ENCODE data around the gene RADIL. TPM values are rescaled to one million over a fixed set of nuclear protein-coding genes. Genes with fewer than 3 reads are reported as not detected.
"Not testable (repeated sequence)": the region's sequence is repeated elsewhere in the genome, so short reads cannot be mapped to it uniquely, and the experiment has no call there.

Gene RADIL
- total RNA-seq, 2 experiments from 2014 or later, result 0.05 TPM; not detected in 1

DNA sequence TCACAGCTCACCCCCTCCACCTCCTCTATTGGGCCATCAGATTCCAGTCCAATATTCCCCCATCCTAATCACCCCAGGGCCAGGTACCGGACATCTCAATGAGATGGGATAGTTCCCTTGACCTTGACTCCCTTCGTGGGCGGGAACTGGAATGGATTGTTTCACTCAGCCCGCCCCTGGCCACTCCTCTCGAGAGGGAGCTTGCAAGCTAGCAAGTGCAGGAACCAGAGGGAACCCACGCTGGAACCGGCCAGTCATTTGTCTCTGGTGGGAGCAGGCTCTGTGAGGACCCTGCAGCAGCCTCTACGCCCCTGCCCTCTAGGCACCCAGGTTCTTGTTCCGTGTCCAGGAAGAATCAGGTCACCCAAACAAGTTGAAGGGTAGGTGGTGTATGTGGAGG, 11.0 kb upstream of the RADIL start:
- Mint-ChIP-seq H3K36me3 (ENCODE audit: low read depth) (no peaks in the 10 kb centered on the region), H3K27ac (no peak overlapping the region), H3K4me3 (no peak overlapping the region), H3K9me3 (peaks cover 4% of the 10 kb centered on the region), H3K4me1 (no peaks in the 10 kb centered on the region), H3K27me3 (peaks cover 2% of the 10 kb centered on the region)
- DNase-seq, result no peak
- ChIA-PET CTCF (interaction anchor here (0.6 kb wide), 1 partner anchor 1855 kb away, joined by 3 read pairs; no protein-coding TSS in a partner anchor), POLR2A (no interaction called here)

DNA sequence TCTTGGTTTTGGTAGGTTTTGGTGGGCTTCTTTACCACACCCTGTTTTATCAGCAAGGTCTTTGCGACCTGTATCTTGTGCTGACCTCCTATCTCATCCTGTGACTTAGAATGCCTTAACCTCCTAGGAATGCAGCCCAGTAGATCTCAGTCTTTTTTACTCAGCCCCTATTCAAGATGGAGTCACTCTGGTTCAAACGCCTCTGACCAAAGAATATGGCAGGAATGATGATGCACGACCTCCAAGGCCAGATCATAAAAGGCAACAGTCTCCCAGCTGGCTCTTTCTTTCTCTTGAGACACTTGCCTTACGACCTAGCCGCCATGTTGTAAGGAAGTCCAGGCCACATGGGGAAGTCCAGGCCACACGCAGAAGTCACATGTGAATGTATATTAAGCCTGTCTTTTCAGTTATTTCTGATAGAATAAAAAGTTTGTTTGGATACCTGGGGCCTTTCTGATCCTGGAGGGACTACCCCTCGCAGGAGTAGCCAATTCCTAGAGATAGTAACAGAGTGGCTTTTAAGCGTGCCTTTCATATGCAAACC, 10.5 kb upstream of the RADIL start:
- Mint-ChIP-seq H3K27me3 (peaks cover 2% of the 10 kb centered on the region), H3K9me3 (peaks cover 4% of the 10 kb centered on the region), H3K27ac (no peak overlapping the region), H3K4me3 (no peak overlapping the region), H3K4me1 (no peaks in the 10 kb centered on the region), H3K36me3 (ENCODE audit: low read depth) (no peaks in the 10 kb centered on the region)
- DNase-seq, result no peak
- ChIA-PET POLR2A (no interaction called here), CTCF (interaction anchor here (0.6 kb wide), 1 partner anchor 1854 kb away, joined by 3 read pairs; no protein-coding TSS in a partner anchor)

DNA sequence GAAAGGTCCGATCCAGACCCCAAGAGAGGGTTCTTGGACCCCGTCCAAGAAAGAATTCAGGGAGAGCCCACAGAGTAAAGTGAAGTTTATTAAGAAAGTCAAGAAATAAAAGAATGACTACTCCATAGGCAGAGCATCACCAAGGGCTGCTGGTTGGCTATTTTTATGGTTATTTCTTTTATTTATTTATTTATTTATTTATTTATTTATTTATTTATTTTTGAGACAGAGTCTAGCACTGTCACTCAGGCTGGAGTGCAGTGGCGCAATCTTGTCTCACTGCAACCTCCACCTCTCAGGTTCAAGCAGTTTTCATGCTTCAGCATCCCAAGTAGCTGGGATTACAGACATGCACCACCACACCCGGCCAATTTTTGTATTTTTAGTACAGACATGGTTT, 9.7 kb upstream of the RADIL start:
- H3K27me3 Mint-ChIP-seq; H3K4me3 Mint-ChIP-seq; POLR2A ChIA-PET; H3K9me3 Mint-ChIP-seq; DNase-seq; CTCF ChIA-PET; H3K4me1 Mint-ChIP-seq; H3K27ac Mint-ChIP-seq; H3K36me3 Mint-ChIP-seq (ENCODE audit: low read depth): not testable (repeated sequence)

DNA sequence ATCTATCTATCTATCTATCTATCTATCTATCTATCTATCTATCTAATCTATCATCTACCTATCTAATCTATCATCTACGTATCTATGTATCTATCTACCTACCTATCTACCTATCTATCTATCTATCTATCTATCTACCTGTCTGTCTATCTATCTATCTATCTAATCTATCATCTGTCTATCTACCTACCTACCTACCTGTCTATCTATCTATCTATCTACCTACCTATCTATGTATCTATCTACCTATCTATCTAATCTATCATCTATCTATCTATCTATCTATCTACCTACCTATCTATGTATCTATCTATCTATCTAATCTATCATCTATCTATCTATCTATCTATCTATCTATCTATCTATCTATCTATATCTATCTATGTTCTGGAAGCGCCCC, 8.0 kb upstream of the RADIL start:
- H3K27ac Mint-ChIP-seq; H3K27me3 Mint-ChIP-seq; POLR2A ChIA-PET; CTCF ChIA-PET; H3K9me3 Mint-ChIP-seq; H3K4me1 Mint-ChIP-seq; DNase-seq; H3K4me3 Mint-ChIP-seq; H3K36me3 Mint-ChIP-seq (ENCODE audit: low read depth): not testable (repeated sequence)

DNA sequence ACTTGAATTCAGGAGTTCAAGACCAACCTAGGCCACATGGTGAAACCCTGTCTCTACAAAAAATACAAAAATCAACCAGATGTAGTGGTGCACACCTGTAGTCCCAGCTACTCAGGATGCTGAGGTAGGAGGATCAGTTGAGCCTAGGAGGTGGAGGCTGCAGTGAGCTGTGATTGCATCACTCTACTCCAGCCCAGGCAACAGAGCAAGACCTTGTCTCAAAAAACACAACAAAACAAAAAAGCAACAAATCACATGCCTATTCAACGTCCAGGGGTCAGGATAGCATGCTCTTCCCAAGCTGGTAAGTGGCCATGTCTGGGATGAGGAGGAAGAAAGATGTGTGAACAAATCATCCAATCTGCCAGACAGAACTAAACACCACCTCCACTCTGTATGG, 6.2 kb upstream of the RADIL start:
- Mint-ChIP-seq H3K4me1 (no peaks in the 10 kb centered on the region), H3K27ac (no peak overlapping the region), H3K27me3 (peaks cover 2% of the 10 kb centered on the region), H3K36me3 (ENCODE audit: low read depth) (no peaks in the 10 kb centered on the region), H3K4me3 (no peak overlapping the region), H3K9me3 (peaks cover 4% of the 10 kb centered on the region)
- ChIA-PET POLR2A (no interaction called here), CTCF (no interaction called here)
- DNase-seq, result no peak

DNA sequence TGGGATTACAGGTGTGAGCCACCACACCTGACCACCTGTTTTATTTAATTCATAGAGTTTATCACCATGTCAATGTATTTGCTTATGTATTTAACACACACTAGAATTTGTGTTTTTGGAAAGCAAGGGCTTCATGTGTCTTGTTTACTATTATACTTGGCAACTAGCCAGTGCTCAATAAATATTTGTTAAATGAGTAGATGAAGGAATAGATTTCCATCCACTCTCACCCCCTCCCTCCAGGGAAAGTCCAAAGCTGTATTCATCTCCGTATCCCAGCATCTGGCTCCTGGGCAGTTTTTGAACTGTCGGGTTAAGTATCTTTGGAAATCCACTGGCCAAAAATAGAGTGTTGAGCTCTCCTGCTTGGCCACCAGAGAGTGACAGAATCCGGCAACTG, 4.6 kb upstream of the RADIL start:
- Mint-ChIP-seq H3K9me3 (peaks cover 2% of the 10 kb centered on the region), H3K27ac (no peak overlapping the region), H3K27me3 (peaks cover 10% of the 10 kb centered on the region), H3K36me3 (ENCODE audit: low read depth) (no peaks in the 10 kb centered on the region), H3K4me3 (no peak overlapping the region), H3K4me1 (no peaks in the 10 kb centered on the region)
- ChIA-PET POLR2A (no interaction called here), CTCF (no interaction called here)
- no peak for DNase-seq

DNA sequence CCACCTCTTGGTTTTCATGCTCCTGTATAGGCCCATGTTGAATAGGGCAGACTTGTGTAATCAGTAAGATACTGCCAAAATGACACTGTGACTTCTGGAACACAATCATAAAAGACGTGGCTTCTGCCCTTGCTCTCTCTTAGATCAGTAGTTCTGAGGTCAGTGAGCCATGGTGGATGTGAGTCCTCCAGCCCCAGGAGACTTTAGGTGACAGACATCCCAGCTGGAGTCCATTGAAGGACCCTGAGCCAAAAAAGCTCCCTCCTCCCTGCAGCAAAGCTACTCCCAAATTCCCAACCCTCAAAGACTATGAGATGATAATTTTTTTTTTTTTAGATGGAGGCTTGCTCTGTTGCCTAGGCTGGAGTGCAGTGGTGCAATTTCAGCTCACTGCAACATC, 3.2 kb upstream of the RADIL start:
- H3K4me1 Mint-ChIP-seq, result peaks cover 8% of the 10 kb centered on the region
- no peak overlapping the region for H3K27ac Mint-ChIP-seq
- peaks cover 22% of the 10 kb centered on the region for H3K27me3 Mint-ChIP-seq
- no peak overlapping the region for H3K4me3 Mint-ChIP-seq
- ChIA-PET POLR2A (no interaction called here), CTCF (no interaction called here)
- peaks cover 2% of the 10 kb centered on the region for H3K9me3 Mint-ChIP-seq
- no peaks in the 10 kb centered on the region for H3K36me3 Mint-ChIP-seq (ENCODE audit: low read depth)
- DNase-seq, result no peak

DNA sequence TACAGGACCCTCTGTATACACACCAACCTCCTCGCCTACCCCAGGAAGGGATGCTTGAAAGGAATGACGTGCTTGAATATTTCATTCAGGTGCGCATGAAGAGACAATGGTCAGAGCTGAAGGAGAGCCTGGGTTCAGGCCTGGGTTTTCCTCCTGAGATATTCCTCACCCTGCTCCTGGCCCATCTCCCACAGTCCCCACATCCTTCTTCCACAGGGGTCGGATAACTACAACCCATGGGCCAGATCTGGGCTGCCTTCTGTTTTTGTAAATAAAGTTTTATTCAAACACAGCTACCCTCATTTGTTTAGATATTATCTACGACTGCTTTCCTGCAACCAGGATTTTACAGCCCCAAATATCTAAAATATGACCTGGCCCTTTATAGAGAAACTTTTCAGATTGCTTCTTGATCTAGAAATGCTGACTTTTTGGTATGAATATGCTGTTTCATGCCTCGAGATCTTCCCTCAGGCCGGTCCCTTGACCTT, 1.8 kb upstream of the RADIL start:
- Mint-ChIP-seq H3K27me3 (peaks cover 24% of the 10 kb centered on the region), H3K4me1 (peaks cover 8% of the 10 kb centered on the region), H3K27ac (no peak overlapping the region), H3K36me3 (ENCODE audit: low read depth) (no peaks in the 10 kb centered on the region), H3K9me3 (peaks cover 2% of the 10 kb centered on the region), H3K4me3 (no peak overlapping the region)
- ChIA-PET CTCF (interaction anchor here (1.0 kb wide), 1 partner anchor 274 kb away, joined by 3 read pairs; no protein-coding TSS in a partner anchor), POLR2A (no interaction called here)
- no peak for DNase-seq

DNA sequence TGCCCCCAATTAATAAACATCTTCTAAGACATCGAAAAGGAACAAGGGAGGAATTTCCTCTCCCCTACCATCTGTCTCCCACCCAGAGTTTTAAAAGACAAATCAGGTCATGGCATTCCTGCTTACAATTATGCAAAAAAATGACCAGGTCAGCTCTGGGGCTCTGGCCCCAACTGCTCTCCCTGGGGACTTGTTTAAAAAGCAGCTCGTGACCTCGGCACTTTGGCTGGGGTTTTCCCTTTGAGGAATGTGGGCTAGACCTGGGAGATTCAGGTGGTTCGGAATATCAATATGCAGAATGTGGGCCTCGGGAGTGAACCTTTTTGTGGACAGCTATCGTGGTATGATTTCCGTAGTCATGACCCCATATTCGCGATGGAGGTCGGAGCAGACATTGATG, 648 bp upstream of the RADIL start:
- ChIA-PET CTCF (interaction anchor here (0.6 to 2.8 kb wide), 7 partner anchors 21 to 92 kb away, joined by 3 to 12 read pairs (median 5); no protein-coding TSS in a partner anchor), POLR2A (no interaction called here)
- H3K4me1 Mint-ChIP-seq, result peaks cover 8% of the 10 kb centered on the region
- H3K36me3 Mint-ChIP-seq (ENCODE audit: low read depth), result no peaks in the 10 kb centered on the region
- peaks cover 23% of the 10 kb centered on the region for H3K27me3 Mint-ChIP-seq
- DNase-seq, result no peak
- H3K9me3 Mint-ChIP-seq, result peaks cover 2% of the 10 kb centered on the region
- no peak overlapping the region for H3K4me3 Mint-ChIP-seq
- H3K27ac Mint-ChIP-seq, result no peak overlapping the region

DNA sequence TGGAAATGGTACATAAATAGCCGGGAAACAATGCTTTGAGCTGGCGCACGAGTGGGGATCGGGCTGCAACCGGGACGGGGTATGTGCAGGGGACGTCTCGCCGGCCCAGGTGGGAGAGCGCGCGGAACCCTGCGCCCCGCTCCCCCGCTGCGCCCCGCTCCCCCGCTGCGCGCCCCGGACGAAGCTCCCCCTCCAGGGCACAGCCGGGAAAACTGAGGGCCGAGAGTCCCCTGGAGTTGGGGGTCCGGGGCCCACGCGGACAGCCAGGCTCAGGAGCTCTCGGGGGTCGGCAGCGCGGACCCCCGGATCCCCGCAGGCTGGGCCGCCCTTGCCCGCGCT, 514 bp downstream of the RADIL start:
- POLR2A ChIA-PET, result interaction anchor here (1.8 kb wide), 1 partner anchor 107 kb away, joined by 8 read pairs; the partner anchor contains the start of gene AP5Z1
- H3K9me3 Mint-ChIP-seq, result peaks cover 2% of the 10 kb centered on the region
- H3K4me3 Mint-ChIP-seq, result peak overlapping the region; percentile 24
- DNase-seq, result no peak
- H3K36me3 Mint-ChIP-seq (ENCODE audit: low read depth), result no peaks in the 10 kb centered on the region
- peaks cover 23% of the 10 kb centered on the region for H3K27me3 Mint-ChIP-seq
- peaks cover 8% of the 10 kb centered on the region for H3K4me1 Mint-ChIP-seq
- no peak overlapping the region for H3K27ac Mint-ChIP-seq
- CTCF ChIA-PET, result interaction anchor here (0.7 to 2.8 kb wide), 11 partner anchors 8 to 272 kb away, joined by 3 to 12 read pairs (median 3); partner anchors contain the start of gene AP5Z1

DNA sequence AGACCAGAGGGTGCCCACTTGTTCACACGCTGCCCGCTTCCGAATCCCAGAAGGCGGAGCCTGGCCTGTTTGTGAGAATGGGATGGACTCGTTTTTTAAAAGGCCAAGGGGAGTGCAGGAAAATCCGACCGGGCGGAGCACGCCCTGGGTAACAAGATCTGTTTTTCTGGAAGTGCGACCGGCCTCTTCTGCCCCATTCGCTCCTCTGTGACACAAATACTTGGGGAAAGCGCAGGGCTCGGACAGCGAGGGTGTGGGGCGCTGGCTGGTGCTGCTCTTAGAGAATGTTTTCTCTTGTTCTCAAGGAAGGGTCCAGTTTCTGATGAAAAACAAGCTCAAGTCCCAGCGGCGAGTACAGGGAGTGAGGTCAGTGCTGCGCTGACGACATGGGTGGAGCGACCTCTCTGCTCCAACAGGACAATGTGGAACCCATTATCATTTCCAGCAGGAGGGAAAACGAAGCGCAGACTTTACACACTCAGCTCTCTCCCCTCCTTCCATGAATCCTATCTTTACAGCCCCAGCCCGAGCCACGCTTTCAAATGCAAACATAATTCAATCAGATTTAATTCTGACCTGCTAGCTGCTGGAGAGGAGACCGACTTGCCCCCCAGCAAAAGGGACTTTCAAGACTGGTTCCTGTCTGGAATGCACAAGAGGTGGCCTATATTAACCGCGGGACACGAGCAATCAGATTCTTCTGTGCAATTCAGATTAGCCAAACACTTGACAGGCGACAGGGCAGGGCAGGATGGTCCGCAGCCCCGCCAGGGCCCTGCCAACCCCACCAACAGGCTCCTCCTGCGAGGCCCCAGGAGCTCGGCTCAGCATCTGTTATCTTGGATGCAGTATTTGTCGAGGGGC, 1.1 kb downstream of the RADIL start:
- Mint-ChIP-seq H3K4me1 (peaks cover 8% of the 10 kb centered on the region), H3K9me3 (peaks cover 2% of the 10 kb centered on the region), H3K27me3 (peaks cover 23% of the 10 kb centered on the region), H3K36me3 (ENCODE audit: low read depth) (no peaks in the 10 kb centered on the region), H3K27ac (no peak overlapping the region), H3K4me3 (peak overlapping the region; percentile 24)
- no peak for DNase-seq
- ChIA-PET CTCF (interaction anchor here (0.6 to 2.8 kb wide), 6 partner anchors 8 to 824 kb away, joined by 3 to 12 read pairs (median 4); no protein-coding TSS in a partner anchor), POLR2A (interaction anchor here (1.8 kb wide), 1 partner anchor 107 kb away, joined by 8 read pairs; the partner anchor contains the start of gene AP5Z1)

DNA sequence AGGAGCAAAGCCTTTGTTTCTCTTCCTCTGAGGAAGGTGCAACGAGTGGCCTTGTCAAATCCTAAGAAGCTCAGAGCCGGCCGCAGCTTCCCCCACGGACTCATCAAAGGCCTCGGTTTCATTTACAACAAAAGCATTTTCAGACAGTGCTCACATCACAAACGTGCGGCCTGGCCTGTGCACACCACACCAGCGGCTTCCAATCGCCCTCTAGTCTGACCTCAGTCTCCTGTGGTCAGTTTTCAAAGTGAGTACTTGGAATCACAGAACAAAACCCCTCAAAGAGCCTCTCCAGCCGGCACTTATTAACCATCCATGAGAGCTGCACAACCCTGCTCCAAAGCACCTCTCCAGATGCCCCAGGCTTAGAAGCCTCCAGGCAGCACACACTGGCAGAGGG, 3.3 kb downstream of the RADIL start:
- Mint-ChIP-seq H3K4me3 (no peak overlapping the region), H3K9me3 (peaks cover 2% of the 10 kb centered on the region), H3K36me3 (ENCODE audit: low read depth) (no peaks in the 10 kb centered on the region), H3K4me1 (peaks cover 8% of the 10 kb centered on the region), H3K27ac (no peak overlapping the region), H3K27me3 (peaks cover 23% of the 10 kb centered on the region)
- no peak for DNase-seq
- ChIA-PET POLR2A (no interaction called here), CTCF (no interaction called here)

DNA sequence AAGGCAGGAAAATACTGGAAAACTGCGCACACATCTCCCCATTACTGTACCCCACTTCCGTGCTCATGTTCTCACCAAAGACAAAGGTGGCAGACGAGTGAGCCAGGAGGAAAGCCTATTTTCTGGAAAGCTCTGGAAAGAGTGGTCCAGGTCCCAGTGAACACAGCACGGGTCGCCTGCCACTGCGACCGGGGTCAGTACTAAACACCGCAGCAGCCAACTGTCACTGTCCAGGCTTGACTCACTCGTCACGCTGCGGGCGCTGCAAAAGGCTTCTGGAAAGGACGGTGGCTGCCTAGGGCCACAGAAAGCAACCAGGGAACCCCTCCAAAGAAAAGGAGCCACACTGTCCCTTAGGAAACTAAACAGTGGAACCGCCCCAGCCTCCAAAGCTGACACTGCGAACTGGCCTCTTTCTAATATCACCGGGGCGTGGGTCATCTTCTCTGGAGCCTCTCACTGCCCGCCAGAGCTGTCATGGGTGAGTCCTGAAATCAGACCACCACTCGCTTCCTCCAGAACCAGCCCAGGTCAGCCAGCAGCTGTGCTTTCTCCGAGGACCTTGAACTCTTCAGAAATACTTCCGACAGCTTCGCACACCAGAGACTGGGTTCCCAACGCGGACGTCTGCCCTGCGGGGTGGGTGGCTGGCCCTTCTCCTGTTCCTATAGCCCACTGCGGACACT, 4.0 kb downstream of the RADIL start:
- Mint-ChIP-seq H3K4me3 (no peak overlapping the region), H3K9me3 (peaks cover 2% of the 10 kb centered on the region), H3K27ac (no peak overlapping the region), H3K4me1 (peaks cover 8% of the 10 kb centered on the region), H3K27me3 (peaks cover 22% of the 10 kb centered on the region), H3K36me3 (ENCODE audit: low read depth) (no peaks in the 10 kb centered on the region)
- POLR2A ChIA-PET, result no interaction called here
- CTCF ChIA-PET, result no interaction called here
- no peak for DNase-seq

Measured in activated CD4-positive, alpha-beta memory T cell treated with anti-CD3 and anti-CD28 coated beads, Interleukin-2, amount 10 ng/mL, durations not matched to agents 7 days and 5 days (primary cell).